Liver (tissue), 3 donors: ENCODE measurements around the gene ERVFRD-1.

ENCODE experiments used
- CTCF ChIP-seq: fragments of 150-350 bp; IDR thresholded peaks from 2 replicates; pipeline ENCODE4 v1.5.1; 2017; ENCODE audit warnings: improper control_type of control experiment, low read depth, low read length; ENCODE audit not compliant: missing input control
- GABPA ChIP-seq, 2 donors: IDR thresholded peaks in 1 of 2; conservative IDR thresholded peaks in 1 of 2; 2 replicates each; pipeline ENCODE4 v1.6.1; 2016; ENCODE audit warnings: antibody characterized with exemption in 2 of 2, mild to moderate bottlenecking in 1 of 2, moderate library complexity in 1 of 2
- JUND ChIP-seq, 2 donors: IDR thresholded peaks; 2 replicates each; pipeline ENCODE4 v1.6.1; 2016; ENCODE audit warnings: antibody characterized with exemption in 2 of 2
- SP1 ChIP-seq: IDR thresholded peaks from 2 replicates; pipeline ENCODE4 v1.6.1; 2018; ENCODE audit warnings: antibody characterized with exemption, mild to moderate bottlenecking
- TF ChIP-seq, protein P1 (sequence below): IDR thresholded peaks from 2 replicates; pipeline ENCODE4 v1.6.1; 2016; ENCODE audit warnings: antibody characterized with exemption
- TF ChIP-seq, protein P2 (sequence below): IDR thresholded peaks from 2 replicates; pipeline ENCODE4 v1.6.1; 2016; ENCODE audit warnings: antibody characterized with exemption, mild to moderate bottlenecking
- donor health status: healthy.
- donor health status: healthy.

- no peak for TF ChIP-seq CTCF
- no peak for TF ChIP-seq JUND (IDR thresholded peaks at IDR 0.05)
- TF ChIP-seq, protein P1, sequence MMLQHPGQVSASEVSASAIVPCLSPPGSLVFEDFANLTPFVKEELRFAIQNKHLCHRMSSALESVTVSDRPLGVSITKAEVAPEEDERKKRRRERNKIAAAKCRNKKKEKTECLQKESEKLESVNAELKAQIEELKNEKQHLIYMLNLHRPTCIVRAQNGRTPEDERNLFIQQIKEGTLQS: no peak
- TF ChIP-seq GABPA (IDR thresholded peaks at IDR 0.05 in 1 of 2, conservative IDR thresholded peaks at IDR 0.05 in 1 of 2): no peak
- TF ChIP-seq SP1: no peak
- TF ChIP-seq, protein P2, sequence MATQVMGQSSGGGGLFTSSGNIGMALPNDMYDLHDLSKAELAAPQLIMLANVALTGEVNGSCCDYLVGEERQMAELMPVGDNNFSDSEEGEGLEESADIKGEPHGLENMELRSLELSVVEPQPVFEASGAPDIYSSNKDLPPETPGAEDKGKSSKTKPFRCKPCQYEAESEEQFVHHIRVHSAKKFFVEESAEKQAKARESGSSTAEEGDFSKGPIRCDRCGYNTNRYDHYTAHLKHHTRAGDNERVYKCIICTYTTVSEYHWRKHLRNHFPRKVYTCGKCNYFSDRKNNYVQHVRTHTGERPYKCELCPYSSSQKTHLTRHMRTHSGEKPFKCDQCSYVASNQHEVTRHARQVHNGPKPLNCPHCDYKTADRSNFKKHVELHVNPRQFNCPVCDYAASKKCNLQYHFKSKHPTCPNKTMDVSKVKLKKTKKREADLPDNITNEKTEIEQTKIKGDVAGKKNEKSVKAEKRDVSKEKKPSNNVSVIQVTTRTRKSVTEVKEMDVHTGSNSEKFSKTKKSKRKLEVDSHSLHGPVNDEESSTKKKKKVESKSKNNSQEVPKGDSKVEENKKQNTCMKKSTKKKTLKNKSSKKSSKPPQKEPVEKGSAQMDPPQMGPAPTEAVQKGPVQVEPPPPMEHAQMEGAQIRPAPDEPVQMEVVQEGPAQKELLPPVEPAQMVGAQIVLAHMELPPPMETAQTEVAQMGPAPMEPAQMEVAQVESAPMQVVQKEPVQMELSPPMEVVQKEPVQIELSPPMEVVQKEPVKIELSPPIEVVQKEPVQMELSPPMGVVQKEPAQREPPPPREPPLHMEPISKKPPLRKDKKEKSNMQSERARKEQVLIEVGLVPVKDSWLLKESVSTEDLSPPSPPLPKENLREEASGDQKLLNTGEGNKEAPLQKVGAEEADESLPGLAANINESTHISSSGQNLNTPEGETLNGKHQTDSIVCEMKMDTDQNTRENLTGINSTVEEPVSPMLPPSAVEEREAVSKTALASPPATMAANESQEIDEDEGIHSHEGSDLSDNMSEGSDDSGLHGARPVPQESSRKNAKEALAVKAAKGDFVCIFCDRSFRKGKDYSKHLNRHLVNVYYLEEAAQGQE: no peak
These were observed 35.0 kb downstream of the ERVFRD-1 start for GRCh38 chr6:11076540-11076939.
